Measurements from ENCODE around the gene PCDHAC1. TPM values are rescaled to one million over a fixed set of nuclear protein-coding genes. Genes with fewer than 3 reads are reported as not detected.
"Not testable (repeated sequence)": the region's sequence is repeated elsewhere in the genome, so short reads cannot be mapped to it uniquely, and the experiment has no call there.

The PCDHAC1 gene
- 7.5 TPM for total RNA-seq (ENCODE audit: unreplicated experiment)
- long read RNA-seq = 0 reads

- Mint-ChIP-seq H3K4me1 (ENCODE audit: unreplicated experiment) (peaks cover 8% of the 10 kb centered on the region), H3K36me3 (ENCODE audit: low read depth, unreplicated experiment) (no peaks in the 10 kb centered on the region), H3K9me3 (ENCODE audit: unreplicated experiment) (no peaks in the 10 kb centered on the region), H3K27me3 (ENCODE audit: unreplicated experiment) (peaks cover 2% of the 10 kb centered on the region), H3K27ac (ENCODE audit: unreplicated experiment) (no peak within 1 kb of the TSS), H3K4me3 (ENCODE audit: unreplicated experiment) (peak within 1 kb of the TSS; percentile 92)
- DNase-seq (ENCODE audit: low spot score) = peak; percentile 60
- TF ChIP-seq CTCF (IDR thresholded peaks at IDR 0.05; ENCODE audit: unreplicated experiment) = no peak
Measured at GRCh38 chr5:140925806-140926442, at the start of gene PCDHAC1. Gene PCDHAC1 (plus strand): TSS chr5:140926299. CDS start chr5:140926893, 594 bp downstream.

GRCh38 chr5:140876541-140877261, 49.4 kb upstream of the PCDHAC1 start:
- not testable (repeated sequence) for H3K36me3 Mint-ChIP-seq (ENCODE audit: low read depth, unreplicated experiment)

GRCh38 chr5:140877262-140877581, 48.9 kb upstream of the PCDHAC1 start:
- Mint-ChIP-seq H3K9me3 (ENCODE audit: unreplicated experiment) (no peaks in the 10 kb centered on the region), H3K4me3 (ENCODE audit: unreplicated experiment) (no peak overlapping the region), H3K36me3 (ENCODE audit: low read depth, unreplicated experiment) (peaks cover 4% of the 10 kb centered on the region), H3K4me1 (ENCODE audit: unreplicated experiment) (no peaks in the 10 kb centered on the region), H3K27ac (ENCODE audit: unreplicated experiment) (no peak overlapping the region), H3K27me3 (ENCODE audit: unreplicated experiment) (no peaks in the 10 kb centered on the region)
- TF ChIP-seq CTCF (IDR thresholded peaks at IDR 0.05; ENCODE audit: unreplicated experiment) = no peak
- peak; percentile 2 for DNase-seq (ENCODE audit: low spot score)

More at GRCh38 chr5:140876541-140877261, 49.4 kb upstream of the PCDHAC1 start:
- H3K9me3 Mint-ChIP-seq (ENCODE audit: unreplicated experiment); H3K27me3 Mint-ChIP-seq (ENCODE audit: unreplicated experiment); H3K27ac Mint-ChIP-seq (ENCODE audit: unreplicated experiment); H3K4me1 Mint-ChIP-seq (ENCODE audit: unreplicated experiment); DNase-seq (ENCODE audit: low spot score): not testable (repeated sequence)
- peak overlapping the region; percentile 95 for H3K4me3 Mint-ChIP-seq (ENCODE audit: unreplicated experiment)

- TF ChIP-seq CTCF (IDR thresholded peaks at IDR 0.05; ENCODE audit: unreplicated experiment) = no peak
- Mint-ChIP-seq H3K4me1 (ENCODE audit: unreplicated experiment) (no peaks in the 10 kb centered on the region), H3K9me3 (ENCODE audit: unreplicated experiment) (no peaks in the 10 kb centered on the region), H3K27me3 (ENCODE audit: unreplicated experiment) (no peaks in the 10 kb centered on the region), H3K27ac (ENCODE audit: unreplicated experiment) (no peak within 1 kb of the TSS), H3K36me3 (ENCODE audit: low read depth, unreplicated experiment) (peaks cover 9% of the 10 kb centered on the region), H3K4me3 (ENCODE audit: unreplicated experiment) (peak within 1 kb of the TSS; percentile 17)
- peak; percentile 20 for DNase-seq (ENCODE audit: low spot score)
Measured at GRCh38 chr5:140881889-140882590, 44.1 kb upstream of the PCDHAC1 start, which contains the start of gene PCDHA13. Gene PCDHA13 (plus strand): TSS chr5:140882124. CDS start chr5:140882269, 145 bp downstream.

GRCh38 chr5:140882591-140882899, 43.6 kb upstream of the PCDHAC1 start:
- peak overlapping the region; percentile 13 for H3K4me3 Mint-ChIP-seq (ENCODE audit: unreplicated experiment)
- H3K9me3 Mint-ChIP-seq (ENCODE audit: unreplicated experiment) = no peaks in the 10 kb centered on the region
- H3K36me3 Mint-ChIP-seq (ENCODE audit: low read depth, unreplicated experiment) = peaks cover 9% of the 10 kb centered on the region
- peak; percentile 39 for TF ChIP-seq CTCF (IDR thresholded peaks at IDR 0.05; ENCODE audit: unreplicated experiment)
- no peak overlapping the region for H3K27ac Mint-ChIP-seq (ENCODE audit: unreplicated experiment)
- no peaks in the 10 kb centered on the region for H3K27me3 Mint-ChIP-seq (ENCODE audit: unreplicated experiment)
- H3K4me1 Mint-ChIP-seq (ENCODE audit: unreplicated experiment) = no peaks in the 10 kb centered on the region
- peak; percentile 54 for DNase-seq (ENCODE audit: low spot score)
